SK-N-SH treated with all-trans-retinoic acid at 6 μM for 48 hours (cell line): ENCODE measurements around the gene ZBTB7C.

ENCODE experiments used
- ATAC-seq: fragments of 200-7000 bp; cut with Tn5 transposase; 3 replicates; pipeline ENCODE4 v1.9.1; 2020; ENCODE audit warnings: mild to moderate bottlenecking, moderate library complexity
- ARNTL ChIP-seq: fragments of 450-650 bp; formaldehyde crosslinking; IDR thresholded peaks from 2 replicates; pipeline ENCODE4 v1.5.0; 2020; ENCODE audit warnings: low read depth, mild to moderate bottlenecking, moderate library complexity, borderline replicate concordance
- BACH2 ChIP-seq: fragments of 250-450 bp; sonication (Bioruptor Pico); IDR thresholded peaks from 2 replicates; pipeline ENCODE4 v1.9.0; 2021; ENCODE audit warnings: mild to moderate bottlenecking, borderline replicate concordance
- CSDC2 ChIP-seq: fragments of 250-450 bp; sonication (Bioruptor Pico); IDR thresholded peaks from 2 replicates; pipeline ENCODE4 v1.5.0; 2020; ENCODE audit warnings: mild to moderate bottlenecking, moderate library complexity
- ESRRG ChIP-seq: fragments of 250-450 bp; sonication (Bioruptor Pico); IDR thresholded peaks from 2 replicates; pipeline ENCODE4 v1.6.1; 2021; ENCODE audit warnings: mild to moderate bottlenecking
- GLIS3 ChIP-seq: fragments of 250-450 bp; sonication (Bioruptor Pico); IDR thresholded peaks from 2 replicates; pipeline ENCODE4 v1.5.0; 2020; ENCODE audit warnings: mild to moderate bottlenecking, moderate library complexity
- ISL1 ChIP-seq: fragments of 250-450 bp; sonication (Bioruptor Pico); IDR thresholded peaks from 2 replicates; pipeline ENCODE4 v2.1.2; 2022; ENCODE audit warnings: mild to moderate bottlenecking, moderate library complexity
- OSR1 ChIP-seq: fragments of 250-450 bp; sonication (Bioruptor Pico); IDR thresholded peaks from 2 replicates; pipeline ENCODE4 v1.8.0; 2022; ENCODE audit warnings: moderate library complexity, mild to moderate bottlenecking, inconsistent platforms
- RARB ChIP-seq: fragments of 250-450 bp; sonication (Bioruptor Pico); IDR thresholded peaks from 2 replicates; pipeline ENCODE4 v1.8.0; 2021; ENCODE audit warnings: mild to moderate bottlenecking, moderate library complexity
- SNAI2 ChIP-seq: fragments of 250-450 bp; sonication (Bioruptor Pico); IDR thresholded peaks from 2 replicates; pipeline ENCODE4 v1.5.0; 2020; ENCODE audit warnings: mild to moderate bottlenecking, moderate library complexity
- TOX ChIP-seq: fragments of 250-450 bp; sonication (Bioruptor Pico); IDR thresholded peaks from 2 replicates; pipeline ENCODE4 v1.8.0; 2021; ENCODE audit warnings: mild to moderate bottlenecking, moderate library complexity, borderline replicate concordance
- ZC3H10 ChIP-seq: fragments of 250-450 bp; sonication (Bioruptor Pico); IDR thresholded peaks from 2 replicates; pipeline ENCODE4 v1.5.1; 2021; ENCODE audit warnings: mild to moderate bottlenecking, moderate library complexity
- ZFP30 ChIP-seq: fragments of 450-650 bp; formaldehyde crosslinking; IDR thresholded peaks from 2 replicates; pipeline ENCODE4 v1.5.0; 2022; ENCODE audit warnings: mild to moderate bottlenecking, moderate library complexity
- ZNF565 ChIP-seq: fragments of 450-650 bp; formaldehyde crosslinking; conservative IDR thresholded peaks from 2 replicates; pipeline ENCODE4 v1.5.0; 2020; ENCODE audit warnings: low read depth, mild to moderate bottlenecking, moderate library complexity
- ZNF70 ChIP-seq: fragments of 450-650 bp; formaldehyde crosslinking; IDR thresholded peaks from 2 replicates; pipeline ENCODE4 v1.5.0; 2020; ENCODE audit warnings: mild to moderate bottlenecking, moderate library complexity
- ZNF8 ChIP-seq: fragments of 450-650 bp; formaldehyde crosslinking; IDR thresholded peaks from 2 replicates; pipeline ENCODE4 v1.5.0; 2020; ENCODE audit warnings: mild to moderate bottlenecking, moderate library complexity
- TF ChIP-seq, protein P1 (sequence below): fragments of 250-450 bp; sonication (Bioruptor Pico); IDR thresholded peaks from 2 replicates; pipeline ENCODE4 v1.5.1; 2020; ENCODE audit warnings: low read depth, mild to moderate bottlenecking, moderate library complexity
- TF ChIP-seq, protein P2 (sequence below): fragments of 250-450 bp; sonication (Bioruptor Pico); IDR thresholded peaks from 2 replicates; pipeline ENCODE4 v1.5.1; 2021; ENCODE audit warnings: mild to moderate bottlenecking, moderate library complexity
- TF ChIP-seq, protein P3 (sequence below): fragments of 250-450 bp; sonication (Bioruptor Pico); IDR thresholded peaks from 2 replicates; pipeline ENCODE4 v1.5.0; 2020; ENCODE audit warnings: mild to moderate bottlenecking, moderate library complexity
- TF ChIP-seq, protein P4 (sequence below): fragments of 250-450 bp; sonication (Bioruptor Pico); IDR thresholded peaks from 2 replicates; pipeline ENCODE4 v1.8.0; 2021; ENCODE audit warnings: low read depth, mild to moderate bottlenecking, moderate library complexity, borderline replicate concordance

The ZBTB7C gene

DNA sequence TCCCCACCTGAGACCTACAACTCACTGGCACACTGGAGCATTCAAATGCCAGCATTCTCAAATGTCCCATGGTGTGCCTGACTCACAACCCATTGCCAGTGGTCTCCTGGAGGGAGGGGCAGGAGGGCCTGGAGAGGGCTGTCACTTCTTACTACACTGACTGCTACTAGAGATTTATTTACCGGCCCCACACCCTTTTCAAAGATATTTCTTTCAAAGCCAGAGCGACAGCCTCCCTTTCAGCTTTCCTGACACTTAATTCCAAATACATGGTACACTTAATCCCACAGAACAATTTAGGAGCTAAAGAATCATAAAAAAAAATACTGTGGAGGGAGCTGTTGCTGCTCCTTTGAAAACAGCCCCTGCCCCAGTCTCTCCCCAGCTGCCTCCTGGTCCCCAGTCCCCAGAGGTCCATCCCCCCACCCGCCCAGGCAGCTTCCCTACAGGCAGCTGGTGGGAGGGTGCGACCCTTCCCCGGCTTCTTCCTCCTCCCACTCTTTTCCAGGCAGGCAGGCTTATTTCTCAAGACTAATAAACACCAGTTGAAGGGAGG lies 349.6 kb downstream of the ZBTB7C start:
- no peak for ATAC-seq
- TF ChIP-seq BACH2 (CRISPR knock-in tag) (no peak), ESRRG (no peak), ZFP30 (CRISPR knock-in tag) (no peak), ISL1 (CRISPR knock-in tag) (no peak), ZNF70 (CRISPR knock-in tag) (no peak), ARNTL (no peak), RARB (no peak), ZC3H10 (CRISPR knock-in tag) (no peak), GLIS3 (CRISPR knock-in tag) (no peak), ZNF565 (CRISPR knock-in tag) (no peak), TOX (no peak)
- TF ChIP-seq, protein P1, sequence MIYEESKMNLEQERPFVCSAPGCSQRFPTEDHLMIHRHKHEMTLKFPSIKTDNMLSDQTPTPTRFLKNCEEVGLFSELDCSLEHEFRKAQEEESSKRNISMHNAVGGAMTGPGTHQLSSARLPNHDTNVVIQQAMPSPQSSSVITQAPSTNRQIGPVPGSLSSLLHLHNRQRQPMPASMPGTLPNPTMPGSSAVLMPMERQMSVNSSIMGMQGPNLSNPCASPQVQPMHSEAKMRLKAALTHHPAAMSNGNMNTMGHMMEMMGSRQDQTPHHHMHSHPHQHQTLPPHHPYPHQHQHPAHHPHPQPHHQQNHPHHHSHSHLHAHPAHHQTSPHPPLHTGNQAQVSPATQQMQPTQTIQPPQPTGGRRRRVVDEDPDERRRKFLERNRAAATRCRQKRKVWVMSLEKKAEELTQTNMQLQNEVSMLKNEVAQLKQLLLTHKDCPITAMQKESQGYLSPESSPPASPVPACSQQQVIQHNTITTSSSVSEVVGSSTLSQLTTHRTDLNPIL (CRISPR knock-in tag) = no peak
- TF ChIP-seq, protein P2, sequence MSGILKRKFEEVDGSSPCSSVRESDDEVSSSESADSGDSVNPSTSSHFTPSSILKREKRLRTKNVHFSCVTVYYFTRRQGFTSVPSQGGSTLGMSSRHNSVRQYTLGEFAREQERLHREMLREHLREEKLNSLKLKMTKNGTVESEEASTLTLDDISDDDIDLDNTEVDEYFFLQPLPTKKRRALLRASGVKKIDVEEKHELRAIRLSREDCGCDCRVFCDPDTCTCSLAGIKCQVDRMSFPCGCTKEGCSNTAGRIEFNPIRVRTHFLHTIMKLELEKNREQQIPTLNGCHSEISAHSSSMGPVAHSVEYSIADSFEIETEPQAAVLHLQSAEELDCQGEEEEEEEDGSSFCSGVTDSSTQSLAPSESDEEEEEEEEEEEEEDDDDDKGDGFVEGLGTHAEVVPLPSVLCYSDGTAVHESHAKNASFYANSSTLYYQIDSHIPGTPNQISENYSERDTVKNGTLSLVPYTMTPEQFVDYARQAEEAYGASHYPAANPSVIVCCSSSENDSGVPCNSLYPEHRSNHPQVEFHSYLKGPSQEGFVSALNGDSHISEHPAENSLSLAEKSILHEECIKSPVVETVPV (CRISPR knock-in tag) = no peak

DNA sequence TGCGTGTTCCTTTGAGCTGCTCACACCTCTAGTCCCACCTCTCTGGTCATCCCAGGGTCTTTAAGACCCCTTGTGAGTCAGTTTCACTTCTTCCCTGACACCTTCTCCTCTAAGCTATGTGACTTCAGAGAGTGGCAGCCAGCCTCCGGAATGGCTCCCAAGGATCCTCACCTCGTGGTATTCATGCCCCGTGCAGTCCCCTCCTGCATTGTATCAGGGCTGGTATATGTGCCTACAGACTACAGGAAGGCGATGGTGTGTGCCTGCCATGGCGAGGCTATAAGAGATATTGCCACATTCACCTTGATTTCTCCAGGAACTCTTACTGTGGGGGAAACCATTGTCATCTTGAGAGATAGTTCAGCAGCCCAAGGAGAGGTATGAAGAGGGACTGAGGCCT lies 350.7 kb downstream of the ZBTB7C start:
- TF ChIP-seq GLIS3 (CRISPR knock-in tag) (no peak), CSDC2 (CRISPR knock-in tag) (no peak), ZNF565 (CRISPR knock-in tag) (no peak), ZC3H10 (CRISPR knock-in tag) (no peak)
- ATAC-seq = no peak

DNA sequence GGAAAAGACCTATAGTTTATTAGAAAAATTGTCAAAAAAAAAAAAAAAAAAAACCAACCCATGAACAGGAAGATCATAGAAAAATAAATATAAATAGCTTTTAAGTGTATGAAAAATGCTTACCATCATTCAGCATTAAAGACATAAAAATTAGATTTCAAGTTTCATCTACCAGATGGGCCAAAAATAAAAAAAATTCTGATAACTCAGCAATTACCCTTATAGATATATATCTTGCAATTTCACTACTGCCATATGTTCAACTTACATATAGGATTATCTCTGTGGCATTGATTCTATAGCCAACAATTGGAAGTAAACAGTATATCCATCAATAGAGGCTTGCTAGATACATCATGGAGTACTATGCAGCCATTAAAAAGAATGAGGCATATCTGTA lies 352.2 kb downstream of the ZBTB7C start:
- TF ChIP-seq ZNF565 (CRISPR knock-in tag) (no peak), ARNTL (no peak), ZFP30 (CRISPR knock-in tag) (no peak), GLIS3 (CRISPR knock-in tag) (no peak), SNAI2 (CRISPR knock-in tag) (no peak), CSDC2 (CRISPR knock-in tag) (no peak), RARB (no peak)
- TF ChIP-seq, protein P2 (CRISPR knock-in tag) = no peak
- TF ChIP-seq, all 23 proteins: peak for 0
- ATAC-seq = no peak

DNA sequence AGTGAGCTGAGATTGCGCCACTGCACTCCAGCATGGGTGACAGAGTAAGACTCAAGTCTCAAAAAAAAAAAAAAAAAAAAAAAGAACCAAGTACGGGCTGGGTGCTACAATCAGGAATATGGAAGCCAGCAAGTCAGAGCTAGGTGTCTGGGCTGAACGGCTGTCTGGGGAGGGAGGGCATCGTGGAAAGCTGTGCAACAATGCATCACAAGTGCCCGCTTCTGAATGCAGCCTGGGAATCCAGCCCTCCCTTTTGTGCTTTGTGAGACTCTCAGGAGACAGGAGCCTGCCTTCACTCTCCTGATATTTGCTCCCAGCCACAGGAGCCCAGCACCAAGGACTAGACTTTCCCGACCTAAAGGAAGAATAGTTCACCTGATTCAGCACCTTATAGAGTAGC lies 353.8 kb downstream of the ZBTB7C start:
- ATAC-seq = no peak
- TF ChIP-seq, protein P3, sequence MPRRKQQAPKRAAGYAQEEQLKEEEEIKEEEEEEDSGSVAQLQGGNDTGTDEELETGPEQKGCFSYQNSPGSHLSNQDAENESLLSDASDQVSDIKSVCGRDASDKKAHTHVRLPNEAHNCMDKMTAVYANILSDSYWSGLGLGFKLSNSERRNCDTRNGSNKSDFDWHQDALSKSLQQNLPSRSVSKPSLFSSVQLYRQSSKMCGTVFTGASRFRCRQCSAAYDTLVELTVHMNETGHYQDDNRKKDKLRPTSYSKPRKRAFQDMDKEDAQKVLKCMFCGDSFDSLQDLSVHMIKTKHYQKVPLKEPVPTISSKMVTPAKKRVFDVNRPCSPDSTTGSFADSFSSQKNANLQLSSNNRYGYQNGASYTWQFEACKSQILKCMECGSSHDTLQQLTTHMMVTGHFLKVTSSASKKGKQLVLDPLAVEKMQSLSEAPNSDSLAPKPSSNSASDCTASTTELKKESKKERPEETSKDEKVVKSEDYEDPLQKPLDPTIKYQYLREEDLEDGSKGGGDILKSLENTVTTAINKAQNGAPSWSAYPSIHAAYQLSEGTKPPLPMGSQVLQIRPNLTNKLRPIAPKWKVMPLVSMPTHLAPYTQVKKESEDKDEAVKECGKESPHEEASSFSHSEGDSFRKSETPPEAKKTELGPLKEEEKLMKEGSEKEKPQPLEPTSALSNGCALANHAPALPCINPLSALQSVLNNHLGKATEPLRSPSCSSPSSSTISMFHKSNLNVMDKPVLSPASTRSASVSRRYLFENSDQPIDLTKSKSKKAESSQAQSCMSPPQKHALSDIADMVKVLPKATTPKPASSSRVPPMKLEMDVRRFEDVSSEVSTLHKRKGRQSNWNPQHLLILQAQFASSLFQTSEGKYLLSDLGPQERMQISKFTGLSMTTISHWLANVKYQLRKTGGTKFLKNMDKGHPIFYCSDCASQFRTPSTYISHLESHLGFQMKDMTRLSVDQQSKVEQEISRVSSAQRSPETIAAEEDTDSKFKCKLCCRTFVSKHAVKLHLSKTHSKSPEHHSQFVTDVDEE = no peak
- TF ChIP-seq ARNTL (no peak), OSR1 (CRISPR knock-in tag) (no peak), ZNF70 (CRISPR knock-in tag) (no peak), SNAI2 (CRISPR knock-in tag) (no peak), ZC3H10 (CRISPR knock-in tag) (no peak), BACH2 (CRISPR knock-in tag) (no peak), ESRRG (no peak), ISL1 (CRISPR knock-in tag) (no peak), ZNF8 (CRISPR knock-in tag) (no peak)
- TF ChIP-seq, protein P4, sequence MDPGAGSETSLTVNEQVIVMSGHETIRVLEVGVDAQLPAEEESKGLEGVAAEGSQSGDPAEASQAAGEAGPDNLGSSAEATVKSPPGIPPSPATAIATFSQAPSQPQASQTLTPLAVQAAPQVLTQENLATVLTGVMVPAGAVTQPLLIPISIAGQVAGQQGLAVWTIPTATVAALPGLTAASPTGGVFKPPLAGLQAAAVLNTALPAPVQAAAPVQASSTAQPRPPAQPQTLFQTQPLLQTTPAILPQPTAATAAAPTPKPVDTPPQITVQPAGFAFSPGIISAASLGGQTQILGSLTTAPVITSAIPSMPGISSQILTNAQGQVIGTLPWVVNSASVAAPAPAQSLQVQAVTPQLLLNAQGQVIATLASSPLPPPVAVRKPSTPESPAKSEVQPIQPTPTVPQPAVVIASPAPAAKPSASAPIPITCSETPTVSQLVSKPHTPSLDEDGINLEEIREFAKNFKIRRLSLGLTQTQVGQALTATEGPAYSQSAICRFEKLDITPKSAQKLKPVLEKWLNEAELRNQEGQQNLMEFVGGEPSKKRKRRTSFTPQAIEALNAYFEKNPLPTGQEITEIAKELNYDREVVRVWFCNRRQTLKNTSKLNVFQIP (CRISPR knock-in tag) = no peak
